Measurements from ENCODE around the gene RPUSD2.
"Not testable (repeated sequence)": the region's sequence is repeated elsewhere in the genome, so short reads cannot be mapped to it uniquely, and the experiment has no call there.

Gene RPUSD2

DNA sequence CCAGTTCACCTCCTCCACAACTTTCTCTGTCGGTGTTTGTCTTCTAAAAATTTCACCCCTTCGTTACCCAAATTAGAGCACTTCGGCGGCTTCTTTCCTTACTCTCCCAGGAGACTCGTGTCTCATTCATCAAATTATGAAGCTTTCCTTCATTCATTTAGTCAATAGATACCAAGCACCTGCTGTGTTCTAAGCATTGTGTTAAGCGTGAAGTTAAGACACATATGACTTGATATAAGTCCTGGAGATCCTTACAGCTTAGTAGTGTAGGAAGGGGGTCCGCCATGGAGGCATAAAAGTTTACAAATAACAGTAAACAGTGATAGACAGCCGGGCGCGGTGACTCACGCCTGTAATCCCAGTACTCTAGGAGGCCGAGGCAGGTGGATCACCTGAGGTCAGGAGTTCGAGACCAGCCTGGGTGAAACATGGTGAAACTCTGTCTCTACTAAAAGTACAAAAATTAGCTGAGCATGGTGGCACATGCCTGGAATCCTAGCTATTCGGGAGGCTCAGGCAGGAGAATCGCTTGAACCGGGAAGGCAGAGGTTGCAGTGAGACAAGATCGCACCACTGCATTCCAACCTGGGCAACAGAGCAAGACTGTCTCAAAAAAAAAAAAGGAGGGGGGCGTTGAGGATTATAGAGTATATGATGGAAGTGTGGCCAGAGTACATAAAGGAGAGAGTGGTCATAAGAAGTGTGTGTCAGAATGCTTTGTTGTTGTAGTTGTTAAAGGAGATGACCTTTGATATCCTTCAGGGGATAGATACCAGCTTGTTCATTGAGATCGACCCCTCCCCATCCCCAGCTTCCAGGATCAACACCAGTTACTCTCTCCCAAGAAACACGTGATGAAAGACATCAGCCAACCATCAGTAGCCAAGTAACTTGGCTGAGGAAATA lies 3.5 kb upstream of the RPUSD2 start:
- no peak for DNase-seq

DNA sequence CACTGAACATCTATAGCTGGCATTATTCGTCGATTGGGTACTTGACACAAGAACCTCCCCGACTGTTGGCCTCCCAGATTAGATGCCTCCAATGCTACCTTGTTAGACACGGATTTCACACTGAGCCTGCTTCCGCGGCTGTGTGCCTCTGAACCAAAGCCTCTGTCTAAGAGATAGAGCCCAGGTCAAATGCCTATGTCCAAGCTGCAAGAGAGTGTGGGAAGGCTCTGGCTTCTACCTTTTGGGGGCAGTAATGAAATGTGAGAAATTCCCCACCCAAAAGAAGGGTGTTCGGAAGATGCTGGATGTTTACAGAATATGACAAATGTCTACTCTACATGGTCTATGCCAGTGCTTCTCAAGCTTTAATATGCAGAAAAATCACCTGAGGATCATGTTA lies 2.0 kb upstream of the RPUSD2 start:
- no peak for DNase-seq

DNA sequence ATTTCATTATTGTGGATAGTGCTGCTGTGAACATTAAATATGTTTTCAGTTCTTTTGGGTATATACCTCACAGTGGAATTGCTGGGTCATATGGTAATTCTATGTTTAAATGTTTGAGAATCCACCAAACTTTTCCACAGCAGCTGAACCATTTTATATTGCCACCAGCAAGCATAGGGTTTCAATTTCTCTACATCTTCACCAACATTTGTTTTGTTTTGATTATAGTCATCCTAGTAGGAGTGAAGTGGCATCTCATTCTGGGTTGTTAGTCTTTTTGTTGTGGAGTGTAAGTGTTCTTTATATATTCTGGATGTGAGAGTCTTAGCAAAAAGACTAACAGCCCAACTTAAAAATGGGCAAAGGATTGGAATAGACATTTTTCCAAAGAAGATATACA lies 6.0 kb downstream of the RPUSD2 start:
- DNase-seq: no peak

DNA sequence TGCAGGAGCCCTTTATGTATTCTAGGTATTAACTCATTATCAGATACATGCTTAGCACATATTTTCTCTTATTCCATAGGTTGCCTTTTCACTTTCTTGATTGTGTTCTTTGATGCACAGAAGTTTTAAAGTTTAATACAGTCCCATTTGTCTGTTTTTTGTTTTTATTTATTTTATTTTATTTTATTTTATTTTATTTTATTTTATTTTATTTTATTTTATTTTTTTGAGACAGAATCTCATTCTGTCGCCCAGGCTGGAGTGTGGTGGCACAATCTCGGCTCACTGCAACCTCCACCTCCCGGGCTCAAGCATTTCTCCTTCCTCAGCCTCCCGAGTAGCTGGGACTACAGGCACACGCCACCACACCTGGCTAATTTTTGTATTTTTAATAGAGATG lies 7.8 kb downstream of the RPUSD2 start:
- DNase-seq: not testable (repeated sequence)

DNA sequence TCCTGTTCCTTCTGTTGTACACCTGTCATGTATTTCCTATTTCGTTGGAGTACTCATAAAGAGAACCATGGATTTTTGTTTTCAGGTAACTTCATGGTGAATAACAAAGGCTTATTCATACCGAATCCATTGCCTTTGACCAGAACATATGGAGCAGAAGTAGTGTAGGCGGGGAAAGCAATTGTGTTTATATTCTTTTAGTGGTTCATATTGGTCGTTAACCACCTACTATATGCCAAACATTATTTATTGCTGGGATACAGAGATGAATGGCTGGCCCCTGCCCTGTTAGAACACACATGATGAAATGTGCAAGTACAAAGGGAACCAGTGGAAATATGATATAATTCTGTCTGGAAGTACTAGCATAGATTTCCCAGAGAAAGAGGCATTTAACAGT lies 9.8 kb downstream of the RPUSD2 start:
- DNase-seq: no peak

DNA sequence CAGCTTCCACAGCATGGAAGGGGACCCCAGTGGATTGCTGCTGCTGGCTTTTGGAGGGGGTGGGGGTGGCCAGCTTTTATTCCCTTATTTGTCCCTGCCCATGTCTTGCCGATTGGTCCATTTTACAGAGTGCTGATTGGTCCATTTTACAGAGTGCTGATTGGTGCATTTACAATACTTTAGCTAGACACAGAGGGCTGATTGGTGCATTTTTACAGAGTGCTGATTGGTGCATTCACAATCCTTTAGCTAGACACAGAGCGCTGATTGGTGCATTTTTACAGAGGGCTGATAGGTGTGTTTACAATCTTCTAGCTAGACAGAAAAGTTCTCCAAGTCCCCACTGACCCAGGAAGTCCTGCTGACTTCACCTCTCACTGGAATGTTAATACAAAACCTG lies 12.7 kb downstream of the RPUSD2 start:
- not testable (repeated sequence) for DNase-seq

DNA sequence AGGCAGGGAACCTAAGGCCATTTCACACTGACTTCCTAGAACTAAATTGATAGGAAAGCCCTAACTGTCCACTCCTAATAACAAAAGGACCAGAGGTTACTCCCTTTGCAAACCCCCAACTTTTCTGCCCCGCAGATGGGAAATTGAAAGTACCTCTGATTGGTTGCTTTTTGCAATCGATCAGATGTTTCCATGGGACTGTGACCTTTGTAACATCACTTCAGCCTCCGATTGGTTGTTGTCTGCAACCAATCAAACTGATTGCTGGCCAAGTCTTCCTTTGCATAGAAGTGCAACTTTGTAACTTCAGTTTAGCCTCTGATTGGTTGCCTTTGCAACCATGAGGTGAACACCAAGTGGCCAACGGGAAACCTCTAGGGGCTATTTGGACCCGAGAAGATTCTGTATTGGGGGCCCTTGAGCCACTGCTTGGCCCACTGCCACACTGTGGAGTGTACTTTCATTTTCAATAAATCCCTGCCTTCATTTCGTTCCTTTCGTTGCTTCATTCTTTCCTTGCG lies 13.7 kb downstream of the RPUSD2 start:
- DNase-seq: no peak

DNA sequence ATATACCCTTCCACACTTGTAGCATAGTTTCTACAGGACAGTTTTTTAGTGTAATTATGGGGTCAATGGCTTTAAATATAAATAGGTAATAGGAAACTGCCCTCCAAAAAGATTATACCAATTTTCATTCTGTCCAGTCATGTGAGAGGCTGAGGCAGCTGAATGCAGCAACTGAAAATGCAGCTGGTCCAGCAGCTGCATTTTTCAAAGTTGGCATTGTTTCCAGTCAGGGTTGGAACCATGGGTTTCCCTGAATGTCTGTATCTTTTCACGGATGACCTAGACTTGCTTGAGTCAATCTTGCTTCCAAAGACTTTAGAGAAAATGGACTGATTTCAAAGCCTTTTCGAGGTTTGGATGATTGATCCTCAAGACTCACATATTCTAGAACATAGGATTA lies 15.1 kb downstream of the RPUSD2 start:
- DNase-seq: no peak

DNA sequence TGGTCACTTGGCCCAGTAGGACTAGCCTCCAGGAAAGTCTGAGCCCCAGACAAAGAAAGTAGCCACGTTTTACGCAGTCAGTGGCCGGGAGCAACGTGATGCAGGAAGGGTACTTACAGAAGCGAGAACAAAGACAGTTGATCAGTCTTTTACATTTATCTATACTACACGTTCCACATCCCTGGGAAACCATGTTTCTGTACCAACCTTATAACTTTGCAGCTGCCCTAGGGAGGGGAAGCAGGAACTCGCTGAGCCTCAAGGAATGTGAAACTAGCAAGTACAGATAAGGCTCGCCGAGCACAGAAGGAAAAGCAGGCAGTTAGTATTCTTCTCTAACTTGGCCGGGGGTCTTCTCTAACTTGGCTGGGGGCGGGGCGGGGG lies 21.6 kb downstream of the RPUSD2 start:
- DNase-seq: no peak

DNA sequence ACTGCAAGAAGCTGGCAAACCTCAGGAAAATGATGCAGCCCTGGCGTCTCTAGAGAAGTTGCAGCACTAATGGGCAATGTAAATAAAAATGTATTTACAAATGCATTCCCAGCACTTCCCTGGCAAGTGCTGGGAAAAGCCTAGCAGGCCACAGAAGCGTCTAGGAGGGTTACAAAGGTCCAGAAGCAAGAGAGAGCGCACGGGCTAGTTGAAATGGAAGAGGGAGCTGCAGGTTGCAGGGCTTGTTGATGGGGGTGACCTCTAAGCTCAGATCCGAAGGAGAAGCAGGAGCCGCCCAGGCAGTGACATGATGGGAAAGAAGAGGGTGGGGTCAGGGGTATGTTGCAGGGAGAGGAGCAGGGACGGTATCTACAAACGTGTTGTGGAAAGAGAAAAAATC lies 22.3 kb downstream of the RPUSD2 start:
- no peak for DNase-seq

DNA sequence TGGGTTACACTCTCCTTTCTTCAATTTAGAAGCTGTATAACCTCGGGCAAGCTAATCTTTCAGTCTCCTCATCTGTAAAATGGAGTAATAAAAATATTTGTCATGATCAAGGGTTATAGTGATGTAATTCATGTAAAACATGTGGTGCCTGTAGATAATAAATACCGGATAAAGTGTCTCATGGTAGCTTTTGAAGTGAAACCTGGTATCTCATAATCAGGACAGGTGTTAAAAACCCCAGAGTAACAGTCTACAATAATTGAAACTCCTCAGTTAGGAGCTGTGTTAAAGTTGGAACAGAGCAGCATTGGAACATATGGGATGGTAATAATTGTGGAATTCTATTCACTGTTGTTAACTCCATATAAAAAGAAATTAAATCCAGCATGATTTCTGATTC lies 24.1 kb downstream of the RPUSD2 start:
- no peak for DNase-seq

DNA sequence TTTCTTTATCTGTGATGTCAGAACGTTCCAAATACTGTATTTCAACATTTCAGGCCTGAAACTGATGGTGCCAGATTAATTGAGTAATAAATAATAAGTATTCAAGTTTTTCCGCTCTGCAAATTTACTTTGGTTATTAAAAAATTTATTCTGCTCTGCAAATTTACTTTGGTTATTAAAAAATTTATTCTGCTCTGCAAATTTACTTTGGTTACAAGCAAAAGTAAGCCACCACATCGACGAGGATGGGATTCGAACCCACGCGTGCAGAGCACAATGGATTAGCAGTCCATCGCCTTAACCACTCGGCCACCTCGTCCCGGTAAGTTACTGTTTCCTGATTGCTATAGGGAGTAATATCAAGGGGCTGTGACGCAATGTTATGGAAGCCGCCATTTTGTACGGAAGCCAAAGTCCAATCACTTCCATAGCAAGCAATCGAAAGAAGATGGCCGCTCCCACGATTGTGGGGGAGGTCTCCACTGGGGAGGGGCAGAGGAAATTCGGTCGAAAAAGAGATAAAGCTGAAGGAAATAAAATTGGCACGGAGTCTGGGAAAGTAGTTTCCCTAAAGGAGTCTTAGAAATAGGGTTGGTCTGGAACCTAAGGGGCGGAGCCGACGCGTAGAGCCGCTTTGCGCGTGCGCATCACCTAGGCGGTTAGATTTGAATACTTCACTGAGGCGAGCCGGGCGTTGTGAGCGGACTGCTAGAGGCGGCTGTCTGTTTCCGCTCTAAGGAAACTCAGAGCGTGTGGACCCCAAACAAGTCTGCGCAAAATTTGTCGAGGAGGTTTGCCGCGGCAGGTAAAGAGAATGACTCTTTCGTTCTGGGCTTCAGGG lies 24.7 kb downstream of the RPUSD2 start, which contains the start of gene KNL1:
TSS of gene KNL1 (plus strand) at position 662 of the 841 bp plus-strand sequence. CDS start 8,683 bp downstream, outside the sequence.
- DNase-seq: peak; percentile 88

DNA sequence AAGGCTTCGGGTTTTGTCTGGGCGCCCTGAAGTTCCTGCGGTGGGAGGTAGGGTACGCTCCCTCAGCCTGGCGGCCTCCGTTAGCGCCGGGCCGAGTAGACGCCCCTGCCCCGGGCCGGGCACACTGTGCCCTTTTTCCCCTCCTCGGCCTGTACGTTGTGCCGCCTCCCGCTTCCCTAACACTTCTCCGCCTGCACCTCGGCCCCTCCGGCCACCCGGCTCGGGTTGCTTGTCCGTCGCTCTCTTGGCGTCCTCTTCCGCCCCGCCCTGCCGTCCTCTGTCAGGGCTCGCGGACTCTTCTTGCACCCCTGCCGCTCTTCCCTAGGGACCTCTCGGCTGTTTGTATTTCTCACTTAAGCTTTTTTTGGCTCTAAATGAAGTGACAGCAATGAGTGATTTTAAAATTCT lies 25.3 kb downstream of the RPUSD2 start:
- DNase-seq: no peak

DNA sequence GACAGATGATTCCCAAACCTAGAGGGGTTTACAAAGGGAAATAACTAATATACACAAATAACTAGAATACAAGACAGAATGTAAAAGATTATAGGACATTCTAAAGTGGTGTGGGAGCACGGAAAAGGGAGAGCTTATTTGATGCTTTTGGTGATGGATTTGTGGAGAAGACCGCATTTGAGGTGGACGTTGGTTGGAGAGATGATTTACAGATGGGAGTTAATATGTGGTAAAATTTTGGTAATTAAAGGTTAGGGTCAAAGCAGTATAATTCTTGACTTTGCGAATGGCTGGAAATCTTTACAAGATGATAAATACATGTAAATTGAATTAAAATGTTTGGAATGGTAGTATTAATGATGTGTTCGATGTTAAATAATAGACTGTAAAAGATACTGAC lies 26.1 kb downstream of the RPUSD2 start:
- no peak for DNase-seq

DNA sequence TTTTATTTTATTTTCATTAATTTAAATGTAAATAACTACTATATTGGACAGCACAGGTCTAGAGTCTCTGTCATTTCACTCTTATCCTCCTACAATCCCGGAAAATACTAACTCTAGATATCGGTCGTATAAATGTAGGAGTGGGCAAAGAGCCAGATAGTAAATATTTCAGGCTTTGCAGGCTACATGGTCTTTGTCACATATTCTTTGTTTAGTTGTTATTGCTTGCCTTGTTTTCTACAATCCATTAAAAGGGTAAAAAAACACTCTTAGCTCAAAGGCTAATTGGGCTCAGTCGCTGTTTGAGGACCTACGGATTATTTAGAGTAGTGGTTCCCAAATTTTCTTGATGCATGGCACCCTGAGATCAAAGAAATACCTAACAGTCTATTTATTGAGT lies 26.7 kb downstream of the RPUSD2 start:
- DNase-seq: no peak

DNA sequence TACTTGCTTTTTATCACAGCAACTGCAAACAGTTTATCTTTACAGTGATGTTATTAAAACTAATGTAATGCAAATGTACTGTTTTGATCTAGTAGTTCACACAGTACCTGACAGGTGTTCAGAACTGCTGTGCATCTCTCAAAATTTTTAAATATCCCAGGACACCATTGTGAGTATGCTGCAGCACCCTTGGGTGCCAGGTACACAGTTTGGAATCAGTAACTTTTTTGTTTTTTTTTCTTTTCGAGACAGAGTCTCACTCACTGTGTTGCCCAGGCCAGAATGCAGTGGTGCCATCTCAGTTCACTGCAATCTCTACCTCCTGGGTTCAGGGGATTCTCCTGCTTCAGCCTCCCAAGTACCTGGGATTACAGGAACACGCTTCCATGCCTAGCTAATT lies 27.9 kb downstream of the RPUSD2 start:
- no peak for DNase-seq

DNA sequence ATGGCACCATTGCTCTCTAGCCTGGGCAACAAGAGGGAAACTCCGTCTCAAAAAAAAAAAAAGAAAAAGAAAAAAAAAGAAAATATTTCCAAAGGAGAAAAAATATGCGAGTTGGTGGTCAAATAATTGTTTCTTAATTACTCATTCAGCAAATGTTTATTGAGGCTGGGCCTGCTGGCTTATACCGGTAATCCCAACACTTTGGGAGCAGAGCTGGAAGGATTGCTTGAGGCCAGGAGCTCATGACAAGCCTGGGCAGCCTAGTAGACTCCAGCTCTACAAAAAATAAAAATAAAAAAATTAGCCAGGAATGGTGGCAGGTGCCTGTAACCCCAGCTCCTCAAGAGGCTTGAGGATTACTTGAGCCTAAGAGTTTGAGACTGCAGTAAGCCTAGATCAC lies 29.0 kb downstream of the RPUSD2 start:
- no peak for DNase-seq

DNA sequence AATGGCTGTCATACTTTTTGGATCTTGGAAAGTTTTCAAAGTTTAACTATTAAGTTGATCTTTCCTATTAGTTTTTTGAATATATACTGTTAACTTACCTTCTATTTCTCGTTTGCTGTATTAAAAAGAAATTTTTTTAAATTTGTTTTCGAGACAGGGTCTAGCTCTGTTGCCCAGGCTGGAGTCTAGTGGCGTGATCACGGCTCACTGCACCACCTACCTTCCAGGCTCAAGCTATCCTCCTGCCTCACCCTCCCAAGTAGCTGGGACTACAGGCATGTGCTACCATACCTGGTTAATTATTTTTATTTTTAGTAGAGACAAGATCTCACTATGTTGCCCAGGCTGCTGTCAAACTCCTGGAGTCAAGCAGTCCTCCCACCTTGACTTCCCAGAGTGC lies 29.6 kb downstream of the RPUSD2 start:
- no peak for DNase-seq

DNA sequence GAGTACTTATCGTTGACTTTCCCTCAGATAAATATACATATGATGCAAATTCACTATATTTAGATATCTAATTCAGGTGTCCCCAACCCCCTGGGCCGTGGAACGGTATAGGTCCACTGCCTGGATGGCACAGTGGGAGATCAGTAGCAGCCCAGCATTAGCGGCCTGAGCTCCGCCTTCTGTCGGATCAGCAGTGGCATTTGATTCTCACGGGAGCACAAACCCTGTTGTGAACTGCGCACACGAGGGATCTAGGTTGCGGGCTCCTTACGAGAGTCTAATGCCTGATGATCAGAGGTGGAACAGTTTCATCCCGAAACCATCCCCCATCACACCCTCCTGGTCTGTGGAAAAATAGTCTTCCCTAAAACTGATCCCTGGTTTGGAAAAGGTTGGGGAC lies 31.9 kb downstream of the RPUSD2 start:
- no peak for DNase-seq

DNA sequence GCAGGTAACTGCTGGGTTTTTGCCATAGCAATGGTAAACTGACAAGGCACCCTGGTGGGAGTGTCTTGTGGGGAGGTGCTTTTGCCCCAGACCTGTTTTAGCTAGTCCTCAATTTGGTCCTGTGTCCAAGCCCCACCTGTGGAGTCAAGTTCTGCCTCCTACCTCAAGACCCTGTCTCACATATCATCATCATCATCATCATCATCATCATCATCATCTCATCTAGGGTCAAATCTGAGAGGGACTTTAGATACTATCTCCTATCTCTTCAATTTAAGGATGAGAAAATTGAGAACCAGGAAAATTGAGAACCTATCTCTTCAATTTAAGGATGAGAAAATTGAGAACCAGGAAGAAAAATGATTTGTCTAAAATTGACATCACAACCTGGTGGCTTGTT lies 34.8 kb downstream of the RPUSD2 start:
- DNase-seq: no peak

DNA sequence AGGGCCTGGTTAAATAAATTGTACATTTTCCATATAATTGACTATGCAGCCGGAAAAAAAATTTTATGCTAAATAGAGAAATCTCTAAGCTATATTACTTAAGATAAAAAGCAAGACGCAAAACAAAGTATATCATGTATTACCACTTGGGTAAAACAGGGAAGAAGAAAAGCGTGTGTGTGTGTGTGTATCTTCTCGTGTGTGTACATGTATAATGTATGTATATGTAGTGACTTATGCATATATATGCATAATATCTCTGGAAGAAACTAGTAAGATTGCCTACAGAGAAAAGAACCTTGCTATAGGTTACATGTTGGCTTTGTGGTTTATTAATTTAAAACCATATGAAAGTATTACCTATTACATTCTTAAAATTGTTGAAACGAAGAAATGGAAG lies 44.0 kb downstream of the RPUSD2 start:
- DNase-seq: no peak

DNA sequence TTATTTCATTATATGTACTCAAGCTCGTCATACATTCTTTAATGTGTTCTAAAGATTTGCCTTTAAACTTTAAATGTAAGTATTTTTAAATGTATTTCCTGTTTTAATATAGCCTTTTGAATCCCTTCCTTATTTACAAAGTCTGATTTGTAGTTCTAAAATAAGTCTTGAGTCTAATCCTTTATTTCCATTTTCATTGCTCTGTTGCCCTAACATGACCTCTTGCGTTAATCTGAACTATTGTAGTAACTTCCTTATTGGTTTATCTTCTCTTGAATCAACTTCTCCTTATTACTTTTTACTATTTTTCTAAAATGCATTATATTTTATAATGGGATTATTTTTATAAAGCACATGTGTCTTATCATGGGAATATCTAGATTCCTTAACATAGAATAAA lies 48.9 kb downstream of the RPUSD2 start:
- DNase-seq: no peak

DNA sequence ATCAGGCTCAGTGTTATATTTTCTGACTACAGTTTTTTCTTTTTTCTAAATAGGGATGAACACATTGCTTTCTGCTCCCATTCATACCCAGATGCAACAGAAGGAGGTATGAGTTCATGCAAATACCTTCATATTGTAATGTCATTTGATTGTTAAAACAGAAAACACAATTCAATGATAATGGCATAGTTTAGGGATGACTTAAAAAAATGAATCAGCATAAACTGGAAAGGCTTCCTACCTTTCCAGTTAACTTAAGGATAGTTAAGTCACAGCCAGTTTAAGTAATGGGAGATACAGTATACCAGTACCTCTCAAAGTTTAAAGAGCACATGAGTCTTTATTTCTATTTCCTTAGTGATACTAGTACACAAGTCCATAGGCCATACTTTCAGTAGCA lies 49.8 kb downstream of the RPUSD2 start:
- DNase-seq: no peak

DNA sequence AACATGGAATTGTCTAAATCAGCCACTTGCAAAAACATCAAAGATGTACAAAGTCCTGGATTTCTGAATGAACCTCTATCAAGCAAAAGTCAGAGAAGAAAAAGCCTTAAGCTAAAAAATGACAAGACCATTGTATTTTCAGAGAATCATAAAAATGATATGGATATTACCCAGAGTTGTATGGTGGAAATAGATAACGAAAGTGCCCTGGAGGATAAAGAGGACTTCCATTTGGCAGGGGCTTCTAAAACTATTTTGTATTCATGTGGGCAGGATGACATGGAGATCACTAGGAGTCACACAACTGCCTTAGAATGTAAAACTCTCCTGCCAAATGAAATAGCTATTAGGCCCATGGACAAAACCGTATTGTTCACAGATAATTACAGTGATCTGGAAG lies 54.3 kb downstream of the RPUSD2 start:
- DNase-seq: no peak

All from CD4-positive, alpha-beta T cell treated with Interleukin-17A for 4 hours (primary cell).